Fibroblast of villous mesenchyme (primary cell): Measurements from ENCODE around the gene ACP4. TPM values are rescaled to one million over a fixed set of nuclear protein-coding genes. Genes with fewer than 3 reads are reported as not detected.
"Not testable (repeated sequence)": the region's sequence is repeated elsewhere in the genome, so short reads cannot be mapped to it uniquely, and the experiment has no call there.

Source experiments
- DNase-seq: peaks from one replicate; pipeline ENCODE4 v3.0.0-alpha.2; 2010; ENCODE audit warnings: low read depth
- H3K4me3 ChIP-seq: 2 replicates; pipeline ENCODE4 v1.5.1; 2011; ENCODE audit warnings: low read depth, mild to moderate bottlenecking, low read length
- total RNA-seq: library from RNA; depleted of rRNA; stranded (reverse); fragments of >200 nt; gene quantifications from 2 replicates; pipeline ENCODE4 v1.2.3, GENCODE V29; 2012
- TF ChIP-seq, protein P1 (sequence below): IDR thresholded peaks from 2 replicates; pipeline ENCODE4 v1.5.1; 2012; ENCODE audit warnings: low read depth, mild to moderate bottlenecking, low read length; ENCODE audit not compliant: insufficient read depth

Gene ACP4
- total RNA-seq, 1 donor: not detected

DNA sequence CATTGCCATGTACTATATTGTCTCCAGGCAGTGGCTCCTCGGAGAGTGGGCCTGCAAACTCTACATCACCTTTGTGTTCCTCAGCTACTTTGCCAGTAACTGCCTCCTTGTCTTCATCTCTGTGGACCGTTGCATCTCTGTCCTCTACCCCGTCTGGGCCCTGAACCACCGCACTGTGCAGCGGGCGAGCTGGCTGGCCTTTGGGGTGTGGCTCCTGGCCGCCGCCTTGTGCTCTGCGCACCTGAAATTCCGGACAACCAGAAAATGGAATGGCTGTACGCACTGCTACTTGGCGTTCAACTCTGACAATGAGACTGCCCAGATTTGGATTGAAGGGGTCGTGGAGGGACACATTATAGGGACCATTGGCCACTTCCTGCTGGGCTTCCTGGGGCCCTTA lies 19.3 kb upstream of the ACP4 start:
- TF ChIP-seq, protein P1, sequence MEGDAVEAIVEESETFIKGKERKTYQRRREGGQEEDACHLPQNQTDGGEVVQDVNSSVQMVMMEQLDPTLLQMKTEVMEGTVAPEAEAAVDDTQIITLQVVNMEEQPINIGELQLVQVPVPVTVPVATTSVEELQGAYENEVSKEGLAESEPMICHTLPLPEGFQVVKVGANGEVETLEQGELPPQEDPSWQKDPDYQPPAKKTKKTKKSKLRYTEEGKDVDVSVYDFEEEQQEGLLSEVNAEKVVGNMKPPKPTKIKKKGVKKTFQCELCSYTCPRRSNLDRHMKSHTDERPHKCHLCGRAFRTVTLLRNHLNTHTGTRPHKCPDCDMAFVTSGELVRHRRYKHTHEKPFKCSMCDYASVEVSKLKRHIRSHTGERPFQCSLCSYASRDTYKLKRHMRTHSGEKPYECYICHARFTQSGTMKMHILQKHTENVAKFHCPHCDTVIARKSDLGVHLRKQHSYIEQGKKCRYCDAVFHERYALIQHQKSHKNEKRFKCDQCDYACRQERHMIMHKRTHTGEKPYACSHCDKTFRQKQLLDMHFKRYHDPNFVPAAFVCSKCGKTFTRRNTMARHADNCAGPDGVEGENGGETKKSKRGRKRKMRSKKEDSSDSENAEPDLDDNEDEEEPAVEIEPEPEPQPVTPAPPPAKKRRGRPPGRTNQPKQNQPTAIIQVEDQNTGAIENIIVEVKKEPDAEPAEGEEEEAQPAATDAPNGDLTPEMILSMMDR: no peak
- no peak for DNase-seq
- no peak overlapping the region for H3K4me3 ChIP-seq

DNA sequence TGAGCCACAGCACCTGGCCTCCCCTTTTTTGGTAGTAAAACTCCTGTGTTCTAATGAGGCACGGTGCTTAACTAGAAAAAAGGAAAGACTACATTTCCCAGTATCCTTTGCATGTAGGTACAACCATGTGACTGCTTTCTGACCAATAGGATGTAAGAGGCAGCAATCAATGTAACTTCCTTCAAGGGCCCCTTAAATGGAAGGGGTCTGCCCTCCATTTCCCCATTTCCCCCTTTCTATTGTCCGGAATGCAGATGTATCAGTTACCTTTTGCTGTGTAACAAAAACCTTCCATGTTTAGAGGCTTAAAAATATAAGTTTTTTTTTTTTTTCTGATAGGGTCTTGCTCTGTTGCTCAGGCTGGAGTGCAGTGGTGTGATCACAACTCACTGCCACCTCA lies 17.7 kb upstream of the ACP4 start:
- TF ChIP-seq, protein P1: no peak
- H3K4me3 ChIP-seq: no peak overlapping the region
- peak; percentile 17 for DNase-seq

DNA sequence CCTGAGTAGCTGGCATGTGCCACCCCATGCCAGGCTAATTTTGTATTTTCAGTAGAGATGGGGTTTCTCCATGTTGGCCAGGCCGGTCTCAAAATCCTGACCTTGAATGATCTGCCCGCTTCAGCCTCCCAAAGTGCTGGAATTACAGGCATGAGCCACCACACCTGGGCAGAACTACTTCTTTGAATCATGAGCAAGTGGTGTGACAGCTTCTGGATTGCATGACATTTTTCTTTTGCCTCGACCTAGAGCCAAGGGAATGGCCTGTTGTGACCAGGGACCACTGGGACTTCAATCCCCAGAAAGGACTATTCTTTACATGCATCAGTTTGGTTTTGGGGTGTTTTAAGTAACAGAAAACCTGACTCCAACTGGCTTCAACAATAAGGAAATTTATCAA lies 17.3 kb upstream of the ACP4 start:
- DNase-seq, H3K4me3 ChIP-seq: not testable (repeated sequence)

DNA sequence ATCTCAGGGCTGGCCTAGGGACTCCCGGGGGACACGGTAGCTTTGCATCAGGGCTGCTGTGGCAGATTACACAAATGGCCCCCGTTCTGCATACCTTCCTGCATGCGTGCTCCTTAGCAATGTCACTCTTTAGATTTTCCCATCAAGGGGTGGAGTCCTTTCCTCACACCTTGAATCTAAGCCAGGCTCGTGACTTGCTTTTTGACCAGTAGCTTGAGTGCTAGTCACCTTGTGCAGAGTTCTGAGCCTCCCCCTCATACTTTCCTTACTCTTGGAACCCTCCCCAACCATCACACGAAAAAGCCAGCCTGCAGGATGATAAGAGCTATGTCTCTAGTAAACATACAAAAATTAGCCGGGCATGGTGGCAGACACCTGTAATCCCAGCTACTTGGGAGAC lies 16.8 kb upstream of the ACP4 start:
- not testable (repeated sequence) for H3K4me3 ChIP-seq, DNase-seq

DNA sequence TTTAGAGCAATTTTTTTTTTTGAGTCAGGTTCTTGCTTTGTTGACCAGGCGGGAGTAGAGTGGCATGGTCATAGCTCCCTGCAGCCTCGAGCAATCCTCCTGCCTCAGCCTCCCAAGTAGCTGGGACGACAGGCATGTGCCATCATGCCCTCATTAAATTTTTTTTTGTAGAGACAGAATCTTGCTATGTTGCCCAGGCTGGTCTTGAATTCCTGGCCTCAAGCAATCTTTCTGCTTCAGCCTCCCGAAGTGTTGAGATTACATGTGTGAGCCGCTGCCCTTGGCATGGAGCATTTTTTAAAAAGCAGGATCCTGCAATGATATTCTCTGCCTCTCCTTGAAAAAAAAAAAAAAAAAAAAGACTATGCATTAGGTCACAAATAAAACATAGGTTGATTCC lies 14.1 kb upstream of the ACP4 start:
- no peak for DNase-seq
- TF ChIP-seq, protein P1: no peak

DNA sequence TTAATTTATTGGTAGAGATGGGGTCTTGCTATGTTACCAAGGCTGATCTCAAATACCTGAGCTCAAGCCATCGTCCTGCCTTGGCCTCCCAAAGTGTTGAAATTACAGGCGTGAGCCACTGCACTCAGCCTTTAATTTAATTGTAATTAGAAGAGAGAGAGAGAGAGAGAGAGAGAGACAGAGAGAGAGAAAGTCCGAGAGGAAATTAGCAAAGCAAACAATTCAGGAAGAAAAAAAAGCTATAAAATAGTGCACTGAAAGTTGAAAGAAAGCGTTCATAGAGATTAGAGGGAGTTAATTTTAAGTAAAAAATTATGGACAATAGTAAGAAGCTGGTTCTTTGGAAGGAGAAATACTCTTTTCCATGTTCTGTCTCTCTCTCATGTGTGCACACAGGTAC lies 13.0 kb upstream of the ACP4 start:
- TF ChIP-seq, protein P1: no peak
- no peak overlapping the region for H3K4me3 ChIP-seq
- no peak for DNase-seq

More for the DNA sequence above, 14.1 kb upstream of the ACP4 start:
- no peak overlapping the region for H3K4me3 ChIP-seq

DNA sequence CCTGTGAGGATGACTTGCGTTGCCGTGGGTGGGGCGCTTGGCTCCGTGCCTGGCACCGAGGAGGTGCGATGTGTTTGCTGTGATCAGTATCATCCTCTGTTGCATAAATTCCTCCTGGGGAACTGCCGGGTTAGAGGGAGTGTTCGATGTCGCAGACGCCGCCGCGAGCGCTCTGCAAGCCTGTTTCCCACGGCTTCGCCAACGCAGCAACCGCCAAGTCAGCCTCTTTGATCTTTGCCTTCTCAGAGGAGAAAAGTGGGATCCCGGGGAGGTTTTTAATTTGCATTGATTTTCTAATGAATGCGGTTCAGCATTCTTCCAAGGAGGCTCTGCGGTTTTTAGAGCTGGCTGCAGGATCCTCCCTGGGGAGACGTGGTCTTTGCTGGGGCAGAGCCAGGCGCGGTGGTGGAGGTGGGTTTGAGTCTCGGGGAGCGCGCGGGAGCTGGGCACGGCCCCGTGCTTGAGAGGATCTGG lies 12.3 kb upstream of the ACP4 start:
- DNase-seq: peak; percentile 25
- no peak overlapping the region for H3K4me3 ChIP-seq
- TF ChIP-seq, protein P1: no peak

DNA sequence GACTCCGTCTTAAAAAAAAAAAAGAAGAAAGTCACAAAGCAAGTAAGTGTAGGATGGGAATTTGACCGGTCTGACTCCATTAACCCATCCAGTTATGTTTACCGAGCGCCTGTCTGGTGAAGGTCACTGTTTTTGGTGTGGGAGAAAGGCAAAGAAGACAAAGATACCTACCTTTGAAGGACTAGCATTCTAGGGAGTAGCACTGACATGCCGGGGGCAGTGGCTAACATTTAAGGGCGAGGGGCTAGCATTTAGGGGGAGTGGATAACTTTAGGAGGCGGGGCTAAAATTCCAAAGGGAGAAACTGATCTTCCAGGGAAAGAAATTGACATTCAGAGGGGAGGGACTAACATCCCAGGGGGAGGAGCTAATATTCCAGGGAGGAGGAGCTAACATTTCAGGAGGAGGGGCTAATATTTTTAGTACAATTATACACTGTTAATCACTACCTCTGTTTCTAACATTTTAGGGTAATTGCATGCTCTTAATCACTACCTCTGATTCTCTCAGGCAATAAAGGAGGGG lies 11.2 kb upstream of the ACP4 start:
- no peak overlapping the region for H3K4me3 ChIP-seq
- TF ChIP-seq, protein P1: no peak
- no peak for DNase-seq
